ENCODE data around the gene PDE6B. TPM values are rescaled to one million over a fixed set of nuclear protein-coding genes. Genes with fewer than 3 reads are reported as not detected.

The PDE6B gene
- total RNA-seq: 1 to 10 TPM in 3 of 4 donors, under 1 TPM in 1; 0.81 to 5.5 (median 1.8) TPM

- Histone ChIP-seq H3K4me1 (no peaks in the 10 kb centered on the region), H3K36me3 (no peaks in the 10 kb centered on the region), H3K4me3 (no peak within 1 kb of the TSS), H3K27me3 (peaks cover 76% of the 10 kb centered on the region), H3K27ac (no peak within 1 kb of the TSS), H3K9me3 (no peaks in the 10 kb centered on the region)
- ATAC-seq: no peak
- TF ChIP-seq EP300 (IDR thresholded peaks at IDR 0.05) (no peak), CTCF (IDR thresholded peaks at IDR 0.05) (no peak), POLR2AphosphoS5 (IDR thresholded peaks at IDR 0.05) (no peak), POLR2A (IDR thresholded peaks at IDR 0.05) (no peak)
- 69% methylated on average over 4 of the region's 21 CpGs; no CpG with 5 or more reads in 1 of the 2 donors for WGBS, 2 donors (ENCODE audit: low coverage in 1 of 2)
These were observed at the start of gene PDE6B for GRCh38 chr4:624705-625590. Gene PDE6B (plus strand): TSS chr4:625573. CDS start chr4:625627, 54 bp downstream.

GRCh38 chr4:576245-576821 is 49.0 kb upstream of the PDE6B start, which contains the start of gene TMEM271:
Gene TMEM271 (minus strand): TSS chr4:576295. CDS start chr4:576062, 233 bp downstream.
- TF ChIP-seq EP300 (IDR thresholded peaks at IDR 0.05): no peak
- TF ChIP-seq CTCF (IDR thresholded peaks at IDR 0.05): no peak
- TF ChIP-seq POLR2A (IDR thresholded peaks at IDR 0.05): no peak
- no peak for TF ChIP-seq POLR2AphosphoS5 (IDR thresholded peaks at IDR 0.05)
- Histone ChIP-seq H3K36me3 (no peaks in the 10 kb centered on the region), H3K27ac (no peak within 1 kb of the TSS), H3K4me1 (peaks cover 0 to 33% (median 0%) of the 10 kb centered on the region in 3 donors), H3K27me3 (peaks cover 98% of the 10 kb centered on the region), H3K4me3 (peak within 1 kb of the TSS in 1 of 2 donors; percentile 38), H3K9me3 (peaks cover 0 to 2% (median 0%) of the 10 kb centered on the region in 3 donors)
- WGBS, 2 donors (ENCODE audit: low coverage in 1 of 2): no CpG with 5 or more reads among the region's 60 CpGs
- ATAC-seq: no peak

- peaks cover 0 to 33% (median 0%) of the 10 kb centered on the region in 3 donors for H3K4me1 ChIP-seq
- H3K4me3 ChIP-seq: no peak overlapping the region
- TF ChIP-seq POLR2AphosphoS5 (IDR thresholded peaks at IDR 0.05): no peak
- TF ChIP-seq EP300 (IDR thresholded peaks at IDR 0.05): no peak
- no peak for TF ChIP-seq CTCF (IDR thresholded peaks at IDR 0.05)
- TF ChIP-seq POLR2A (IDR thresholded peaks at IDR 0.05): no peak
- WGBS, 2 donors (ENCODE audit: low coverage in 1 of 2): 0 to 1% methylated on average over 3 to 24 of the region's 37 CpGs
- peaks cover 98% of the 10 kb centered on the region for H3K27me3 ChIP-seq
- ATAC-seq: no peak
- no peaks in the 10 kb centered on the region for H3K36me3 ChIP-seq
- H3K27ac ChIP-seq: no peak overlapping the region
- peaks cover 0 to 6% (median 0%) of the 10 kb centered on the region in 3 donors for H3K9me3 ChIP-seq
These were observed 48.3 kb upstream of the PDE6B start for GRCh38 chr4:576991-577498.

- Histone ChIP-seq H3K9me3 (peaks cover 0 to 7% (median 0%) of the 10 kb centered on the region in 3 donors), H3K27me3 (peaks cover 95% of the 10 kb centered on the region), H3K4me1 (peaks cover 0 to 33% (median 0%) of the 10 kb centered on the region in 3 donors), H3K4me3 (no peak overlapping the region), H3K36me3 (no peaks in the 10 kb centered on the region), H3K27ac (no peak overlapping the region)
- TF ChIP-seq CTCF (IDR thresholded peaks at IDR 0.05) (no peak), POLR2A (IDR thresholded peaks at IDR 0.05) (no peak), POLR2AphosphoS5 (IDR thresholded peaks at IDR 0.05) (no peak), EP300 (IDR thresholded peaks at IDR 0.05) (no peak)
- WGBS, 2 donors (ENCODE audit: low coverage in 1 of 2): 0 to 3% methylated on average over 3 to 8 of the region's 52 CpGs
- ATAC-seq: no peak
These were observed 47.6 kb upstream of the PDE6B start for GRCh38 chr4:577499-578450.

All from gastroesophageal sphincter (tissue), 4 donors.